ENCODE results near the gene AKAP8.

DNA sequence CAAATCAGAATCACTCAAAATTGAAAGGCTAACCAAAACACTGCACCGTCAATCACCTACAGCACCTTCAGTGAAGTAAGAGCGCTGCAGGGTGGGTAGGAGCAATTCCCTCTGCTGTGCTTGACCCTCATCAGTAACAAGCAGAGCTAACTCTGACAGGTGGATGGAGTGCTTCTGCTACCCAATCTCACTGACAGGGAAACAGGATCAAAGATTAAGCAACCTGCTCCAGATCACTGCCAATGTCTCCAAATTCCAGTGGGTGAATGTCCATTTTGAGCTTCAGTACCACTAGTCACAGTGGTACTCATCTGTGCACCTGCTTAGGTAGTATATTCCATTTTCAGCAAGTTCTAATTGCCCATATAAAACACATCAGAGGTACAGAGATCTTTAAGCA, 72.4 kb downstream of the AKAP8 start:
- TF ChIP-seq, protein P1, sequence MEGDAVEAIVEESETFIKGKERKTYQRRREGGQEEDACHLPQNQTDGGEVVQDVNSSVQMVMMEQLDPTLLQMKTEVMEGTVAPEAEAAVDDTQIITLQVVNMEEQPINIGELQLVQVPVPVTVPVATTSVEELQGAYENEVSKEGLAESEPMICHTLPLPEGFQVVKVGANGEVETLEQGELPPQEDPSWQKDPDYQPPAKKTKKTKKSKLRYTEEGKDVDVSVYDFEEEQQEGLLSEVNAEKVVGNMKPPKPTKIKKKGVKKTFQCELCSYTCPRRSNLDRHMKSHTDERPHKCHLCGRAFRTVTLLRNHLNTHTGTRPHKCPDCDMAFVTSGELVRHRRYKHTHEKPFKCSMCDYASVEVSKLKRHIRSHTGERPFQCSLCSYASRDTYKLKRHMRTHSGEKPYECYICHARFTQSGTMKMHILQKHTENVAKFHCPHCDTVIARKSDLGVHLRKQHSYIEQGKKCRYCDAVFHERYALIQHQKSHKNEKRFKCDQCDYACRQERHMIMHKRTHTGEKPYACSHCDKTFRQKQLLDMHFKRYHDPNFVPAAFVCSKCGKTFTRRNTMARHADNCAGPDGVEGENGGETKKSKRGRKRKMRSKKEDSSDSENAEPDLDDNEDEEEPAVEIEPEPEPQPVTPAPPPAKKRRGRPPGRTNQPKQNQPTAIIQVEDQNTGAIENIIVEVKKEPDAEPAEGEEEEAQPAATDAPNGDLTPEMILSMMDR (IDR thresholded peaks at IDR 0.05), result no peak
- TF ChIP-seq ZFX (IDR thresholded peaks at IDR 0.05; ENCODE audit: borderline replicate concordance), result no peak

Measured in 22Rv1 (cell line).